Psoas muscle (tissue), 8 donors: ENCODE data around the gene TMEM131L. TPM values are rescaled to one million over a fixed set of nuclear protein-coding genes. Genes with fewer than 3 reads are reported as not detected.
"Not testable (repeated sequence)": the region's sequence is repeated elsewhere in the genome, so short reads cannot be mapped to it uniquely, and the experiment has no call there.

Source experiments
- ATAC-seq, 4 donors: fragments of 200-7000 bp; cut with Tn5 transposase; one replicate each; pipeline ENCODE4 v1.9.1; 2020; ENCODE audit warnings: moderate library complexity in 3 of 4, mild to moderate bottlenecking in 2 of 4
- DNase-seq, 2 donors: peaks; one replicate each; pipeline ENCODE4 v3.0.0-alpha.2; 2020
- H3K27ac ChIP-seq: fragments of 200-600 bp; one replicate; pipeline ENCODE4 v1.8.0; 2022
- H3K27me3 ChIP-seq, 3 donors: fragments of 200-600 bp in 1 of 3; one replicate each; pipeline versions ENCODE4 v1.6.1 to v1.8.0; 2013 to 2022; ENCODE audit warnings: low read length in 2 of 3, mild to moderate bottlenecking in 2 of 3, moderate library complexity in 1 of 3; ENCODE audit not compliant: insufficient read depth in 3 of 3
- H3K36me3 ChIP-seq, 2 donors: fragments of 200-600 bp in 1 of 2; one replicate each; pipeline versions ENCODE4 v1.6.1 to v1.8.0; 2013 to 2022; ENCODE audit warnings: low read depth in 1 of 2, mild to moderate bottlenecking in 1 of 2, moderate library complexity in 1 of 2; ENCODE audit not compliant: insufficient read depth in 1 of 2
- H3K4me1 ChIP-seq: fragments of 200-600 bp; one replicate; pipeline ENCODE4 v1.8.0; 2022
- H3K4me3 ChIP-seq: fragments of 200-600 bp; one replicate; pipeline ENCODE4 v1.8.0; 2022; ENCODE audit warnings: mild to moderate bottlenecking
- H3K9me3 ChIP-seq: fragments of 200-600 bp; one replicate; pipeline ENCODE4 v1.8.0; 2022
- CTCF ChIP-seq: fragments of 200-600 bp; IDR thresholded peaks from one replicate; pipeline ENCODE4 v1.8.0; 2022; ENCODE audit warnings: antibody characterized with exemption
- WGBS, 3 donors: extraction: QIAGEN DNeasy Blood & Tissue Kit; methylation state at CpG; one replicate each; pipeline versions ENCODE4 v1.1.6 to v1.1.7; 2013; 5-methylcytosine and 5-hydroxymethylcytosine counted together
- intact Hi-C, 2 donors: fragments of 100-400 bp; cut with DNase I; formaldehyde crosslinking; loops; one replicate each; pipeline versions ENCODE4 v1.11.0 to v1.14.2; 2022
- polyA plus RNA-seq, 3 donors: library from polyadenylated mRNA; stranded (reverse); fragments of 200-250 nt; gene quantifications; one replicate each; pipeline ENCODE4 v1.2.3, GENCODE V29; 2013
- total RNA-seq, 4 donors: library from RNA; stranded (reverse); fragmentation: NEBNext Ultra II Directional in 2 of 4; extraction: Animal tissue kit (Norgen Biotek cat#: 25700) in 2 of 4; gene quantifications; one replicate each; pipeline versions ENCODE4 v1.2.1 to v1.2.4, GENCODE V29; 2021 to 2023
- donor health status: healthy with polysubstance abuse.
- donor health status: DM: no; HTN: no; CAD: no; lungs with moderate emphysema.
- donor health status: Bipolar disorder and iron deficiency.
- donor health status: healthy.
- donor health status: DM: yes; HTN: yes; CAD: no.
- donor health status: DM: no; HTN: no; CAD: no.
- donor health status: DM: no; HTN: no; CAD: no.
- donor health status: DM: yes; HTN: yes; CAD: no.

Gene TMEM131L
- total and polyA plus RNA-seq, 7 donors = 2.1 to 21.2 (median 6.9) TPM

- Histone ChIP-seq H3K4me3 (no peak overlapping the region), H3K27me3 (no peaks in the 10 kb centered on the region), H3K36me3 (no peaks in the 10 kb centered on the region), H3K9me3 (no peaks in the 10 kb centered on the region), H3K4me1 (no peaks in the 10 kb centered on the region), H3K27ac (no peak overlapping the region)
- ATAC-seq = no peak
- DNase-seq = no peak
- no peak for TF ChIP-seq CTCF
- WGBS, 3 donors = 61 to 72% (median 66%) methylated on average over 4 of the region's 4 CpGs
- intact Hi-C loops = no loop called here
Measured at GRCh38 chr4:153655002-153655541, 188.9 kb downstream of the TMEM131L start.

- intact Hi-C loops = no loop called here
- Histone ChIP-seq H3K4me1 (no peaks in the 10 kb centered on the region), H3K27ac (no peak overlapping the region), H3K4me3 (no peak overlapping the region), H3K9me3 (no peaks in the 10 kb centered on the region), H3K27me3 (no peaks in the 10 kb centered on the region), H3K36me3 (no peaks in the 10 kb centered on the region)
- TF ChIP-seq CTCF = no peak
- 60 to 71% (median 63%) methylated on average over 4 of the region's 4 CpGs for WGBS, 3 donors
- ATAC-seq (peak in 3 of 4 donors; percentile 30 to 58 (median 54)), DNase-seq (peak; percentile 43 to 67)
Measured at GRCh38 chr4:153655928-153656327, 189.8 kb downstream of the TMEM131L start.

GRCh38 chr4:153661215-153661822 lies 195.2 kb downstream of the TMEM131L start:
- H3K4me3 ChIP-seq = no peak overlapping the region
- 59 to 67% (median 61%) methylated on average over 6 of the region's 6 CpGs for WGBS, 3 donors
- TF ChIP-seq CTCF = no peak
- ATAC-seq = peak in 3 of 4 donors; percentile 61 to 73 (median 72)
- H3K36me3 ChIP-seq = no peaks in the 10 kb centered on the region
- intact Hi-C loops = no loop called here
- DNase-seq = no peak
- no peaks in the 10 kb centered on the region for H3K4me1 ChIP-seq
- H3K27ac ChIP-seq = no peak overlapping the region
- H3K27me3 ChIP-seq = no peaks in the 10 kb centered on the region
- no peaks in the 10 kb centered on the region for H3K9me3 ChIP-seq

GRCh38 chr4:153661908-153662307 lies 195.7 kb downstream of the TMEM131L start:
- Histone ChIP-seq H3K4me1 (no peaks in the 10 kb centered on the region), H3K27me3 (no peaks in the 10 kb centered on the region), H3K4me3 (no peak overlapping the region), H3K36me3 (no peaks in the 10 kb centered on the region), H3K9me3 (no peaks in the 10 kb centered on the region), H3K27ac (no peak overlapping the region)
- TF ChIP-seq CTCF = no peak
- intact Hi-C loops = no loop called here
- DNase-seq (no peak), ATAC-seq (no peak)
- 93 to 100% (median 97%) methylated on average over 1 of the region's 1 CpG for WGBS, 3 donors

- Histone ChIP-seq H3K27ac (no peak overlapping the region), H3K4me1 (no peaks in the 10 kb centered on the region), H3K27me3 (no peaks in the 10 kb centered on the region), H3K9me3 (no peaks in the 10 kb centered on the region), H3K4me3 (no peak overlapping the region), H3K36me3 (no peaks in the 10 kb centered on the region)
- no peak for DNase-seq
- WGBS, 3 donors = 88 to 91% (median 89%) methylated on average over 1 of the region's 1 CpG
- TF ChIP-seq CTCF = no peak
- ATAC-seq = no peak
- intact Hi-C loops = no loop called here
Measured at GRCh38 chr4:153663667-153664066, 197.5 kb downstream of the TMEM131L start.

GRCh38 chr4:153666505-153666904 lies 200.3 kb downstream of the TMEM131L start:
- H3K9me3 ChIP-seq, DNase-seq, intact Hi-C loops, H3K27me3 ChIP-seq, H3K27ac ChIP-seq, H3K4me1 ChIP-seq, H3K4me3 ChIP-seq, H3K36me3 ChIP-seq, ATAC-seq: not testable (repeated sequence)
- WGBS, 3 donors = 38 to 57% (median 52%) methylated on average over 1 of the region's 1 CpG
